Coronary artery (tissue), 2 donors: ENCODE results near the gene PPP1R14C.
"Not testable (repeated sequence)": the region's sequence is repeated elsewhere in the genome, so short reads cannot be mapped to it uniquely, and the experiment has no call there.

Source experiments
- DNase-seq: peaks from one replicate; pipeline ENCODE4 v3.0.0-alpha.2; 2017; ENCODE audit warnings: low spot score
- H3K27ac ChIP-seq, 2 donors: fragments of 200-600 bp; sonication (generic); one replicate each; pipeline ENCODE4 v1.5.1; 2016 to 2019
- H3K4me3 ChIP-seq: fragments of 200-600 bp; sonication (generic); 2 replicates; pipeline ENCODE4 v1.5.1; 2016; ENCODE audit warnings: mild to moderate bottlenecking, moderate library complexity
- TF ChIP-seq, protein P1 (sequence below): fragments of 200-600 bp; sonication (generic); IDR thresholded peaks from one replicate; pipeline ENCODE4 v1.5.1; 2019; ENCODE audit warnings: antibody characterized with exemption

The PPP1R14C gene

DNA sequence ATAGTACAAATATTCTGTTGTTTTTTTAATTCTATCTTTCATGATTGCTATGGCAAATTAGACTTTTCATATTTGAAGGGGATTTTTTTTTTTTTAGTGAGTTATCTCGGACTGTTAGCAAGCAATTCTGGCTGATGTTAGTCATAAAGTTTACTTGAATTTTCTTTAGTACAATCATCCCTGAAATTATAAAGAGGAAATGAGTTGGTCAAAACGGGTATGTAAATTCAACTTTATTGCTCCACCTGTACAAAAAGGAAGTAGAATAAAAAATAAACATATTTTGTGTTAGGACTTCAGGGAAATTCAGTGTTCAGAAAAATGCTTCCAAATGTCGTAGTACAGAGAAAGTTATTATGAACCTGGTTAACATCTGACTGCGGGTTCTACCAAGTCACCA is 40.3 kb downstream of the PPP1R14C start:
- Histone ChIP-seq H3K4me3 (no peak overlapping the region), H3K27ac (no peak overlapping the region)
- TF ChIP-seq, protein P1, sequence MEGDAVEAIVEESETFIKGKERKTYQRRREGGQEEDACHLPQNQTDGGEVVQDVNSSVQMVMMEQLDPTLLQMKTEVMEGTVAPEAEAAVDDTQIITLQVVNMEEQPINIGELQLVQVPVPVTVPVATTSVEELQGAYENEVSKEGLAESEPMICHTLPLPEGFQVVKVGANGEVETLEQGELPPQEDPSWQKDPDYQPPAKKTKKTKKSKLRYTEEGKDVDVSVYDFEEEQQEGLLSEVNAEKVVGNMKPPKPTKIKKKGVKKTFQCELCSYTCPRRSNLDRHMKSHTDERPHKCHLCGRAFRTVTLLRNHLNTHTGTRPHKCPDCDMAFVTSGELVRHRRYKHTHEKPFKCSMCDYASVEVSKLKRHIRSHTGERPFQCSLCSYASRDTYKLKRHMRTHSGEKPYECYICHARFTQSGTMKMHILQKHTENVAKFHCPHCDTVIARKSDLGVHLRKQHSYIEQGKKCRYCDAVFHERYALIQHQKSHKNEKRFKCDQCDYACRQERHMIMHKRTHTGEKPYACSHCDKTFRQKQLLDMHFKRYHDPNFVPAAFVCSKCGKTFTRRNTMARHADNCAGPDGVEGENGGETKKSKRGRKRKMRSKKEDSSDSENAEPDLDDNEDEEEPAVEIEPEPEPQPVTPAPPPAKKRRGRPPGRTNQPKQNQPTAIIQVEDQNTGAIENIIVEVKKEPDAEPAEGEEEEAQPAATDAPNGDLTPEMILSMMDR, result no peak
- DNase-seq, result no peak

DNA sequence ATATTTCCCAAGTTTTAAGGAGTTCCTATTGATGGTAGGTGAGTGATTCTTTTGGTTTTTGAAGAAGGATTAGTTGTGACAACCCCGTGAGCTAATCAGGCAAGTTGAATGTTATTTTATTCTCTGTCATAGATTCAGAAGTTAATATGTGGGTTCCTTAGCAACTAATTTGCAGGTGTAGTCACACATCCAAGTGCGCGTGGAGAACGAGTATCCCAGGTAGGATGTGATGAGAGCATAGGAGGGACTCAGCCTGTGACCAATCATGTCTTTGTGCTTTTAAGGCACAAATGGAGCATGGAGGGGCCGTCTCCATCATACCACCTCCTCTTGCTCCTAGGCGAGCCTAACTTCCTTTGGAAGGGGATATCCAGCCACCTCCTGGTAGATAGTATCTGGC is 41.1 kb downstream of the PPP1R14C start:
- DNase-seq, result no peak
- Histone ChIP-seq H3K27ac (no peak overlapping the region), H3K4me3 (no peak overlapping the region)

DNA sequence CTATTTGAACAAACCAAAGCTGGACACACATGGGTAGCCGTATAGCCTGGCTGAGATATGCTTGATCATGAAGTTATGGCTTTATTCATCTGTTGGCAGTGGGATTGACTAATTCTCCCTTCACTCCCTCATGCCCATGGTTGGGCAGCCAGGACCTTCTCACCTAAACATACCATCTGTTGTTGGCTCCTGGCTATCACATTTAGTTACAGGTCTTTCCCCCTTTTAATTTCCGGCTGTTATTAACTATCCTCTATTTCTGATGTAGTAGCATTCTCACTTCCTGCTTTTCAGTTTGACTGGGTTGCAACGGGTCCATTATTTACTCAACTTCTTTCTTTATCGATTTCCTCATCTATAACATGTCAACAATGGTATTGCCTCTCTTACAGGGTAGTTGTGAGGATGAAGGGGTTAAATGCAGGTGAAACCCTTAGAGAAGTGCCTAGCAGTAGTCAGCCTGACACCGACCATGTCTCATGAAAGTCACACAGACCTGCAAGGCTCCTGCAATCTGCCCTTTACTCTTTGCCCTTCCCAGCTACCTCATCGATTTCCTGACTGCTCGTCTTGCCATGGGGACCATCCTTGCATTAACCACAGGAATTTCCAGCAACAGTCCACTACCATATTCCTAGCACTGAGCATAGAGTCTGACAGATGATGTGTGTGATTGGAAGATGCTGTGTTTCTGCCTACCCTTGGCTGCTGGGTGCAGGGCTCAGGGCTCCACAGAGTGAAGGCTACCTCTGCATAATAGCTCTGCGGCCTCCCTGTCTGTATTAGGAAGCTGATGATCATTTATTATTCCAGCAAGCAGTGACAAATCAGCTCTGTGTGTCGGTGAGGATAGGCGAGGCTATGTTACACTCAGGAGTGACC is 42.2 kb downstream of the PPP1R14C start:
- H3K4me3 ChIP-seq, result no peak overlapping the region
- DNase-seq, result no peak
- H3K27ac ChIP-seq, result no peak overlapping the region
- TF ChIP-seq, protein P1, result no peak

More for the DNA sequence above, 41.1 kb downstream of the PPP1R14C start:
- TF ChIP-seq, protein P1, result no peak

DNA sequence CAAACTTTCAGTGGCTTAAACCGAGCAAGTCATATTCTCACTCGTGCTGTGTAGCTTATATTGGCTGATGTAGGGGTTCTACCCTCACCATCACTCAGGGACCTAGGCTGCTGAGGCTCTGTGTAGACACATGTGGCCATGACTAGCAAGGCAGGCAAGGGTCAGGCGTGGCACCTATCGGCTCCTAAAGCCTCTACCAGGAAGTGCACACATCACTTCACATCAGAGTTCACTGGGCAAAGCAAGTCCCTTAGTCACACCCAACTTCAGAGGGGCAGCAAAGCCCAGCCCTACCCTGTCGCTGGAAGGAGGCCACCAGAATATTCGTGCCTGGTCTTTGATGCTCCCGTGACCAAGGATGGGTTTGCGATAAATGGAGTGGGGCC is 42.9 kb downstream of the PPP1R14C start:
- H3K27ac ChIP-seq, result no peak overlapping the region
- DNase-seq, result peak; percentile 50
- H3K4me3 ChIP-seq, result no peak overlapping the region
- TF ChIP-seq, protein P1, result no peak

DNA sequence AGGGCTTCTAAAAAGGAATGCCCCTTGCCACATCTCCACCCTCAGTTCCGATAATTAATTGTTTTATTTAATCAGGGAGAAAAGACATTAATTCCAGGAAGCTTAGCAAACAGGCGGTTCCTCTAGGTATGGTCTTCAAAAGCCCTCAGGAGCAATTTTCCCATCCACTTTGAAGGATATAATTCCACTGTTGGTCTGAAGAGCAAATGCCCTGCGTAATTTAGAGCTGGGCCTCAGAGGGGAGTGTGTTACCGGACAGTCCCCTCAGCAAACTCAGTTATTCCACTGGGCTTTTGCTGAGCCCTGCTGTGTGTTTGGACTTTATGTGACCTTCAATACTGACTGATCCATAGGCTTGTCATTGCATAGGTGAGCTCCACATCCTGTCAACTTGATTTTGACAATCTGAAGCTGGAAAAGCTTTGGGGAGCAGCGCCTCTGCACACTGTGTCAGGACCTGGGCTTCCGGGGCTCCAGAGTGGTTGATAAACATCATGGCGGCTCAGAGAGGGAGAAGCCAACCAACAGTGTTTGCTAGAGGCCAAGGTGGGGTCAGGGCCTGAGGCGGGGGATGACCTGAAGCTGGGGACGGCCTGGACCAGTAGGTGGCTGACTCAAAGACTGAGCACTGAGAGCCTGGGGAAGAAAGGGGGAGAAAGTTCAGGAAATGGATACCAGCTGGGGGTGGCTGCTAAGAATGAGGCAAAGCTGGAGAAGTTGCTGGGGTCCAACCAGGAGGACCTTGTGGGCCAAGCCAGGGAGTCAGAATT is 43.5 kb downstream of the PPP1R14C start:
- peak; percentile 46 for DNase-seq
- TF ChIP-seq, protein P1, result no peak
- Histone ChIP-seq H3K27ac (no peak overlapping the region), H3K4me3 (no peak overlapping the region)

DNA sequence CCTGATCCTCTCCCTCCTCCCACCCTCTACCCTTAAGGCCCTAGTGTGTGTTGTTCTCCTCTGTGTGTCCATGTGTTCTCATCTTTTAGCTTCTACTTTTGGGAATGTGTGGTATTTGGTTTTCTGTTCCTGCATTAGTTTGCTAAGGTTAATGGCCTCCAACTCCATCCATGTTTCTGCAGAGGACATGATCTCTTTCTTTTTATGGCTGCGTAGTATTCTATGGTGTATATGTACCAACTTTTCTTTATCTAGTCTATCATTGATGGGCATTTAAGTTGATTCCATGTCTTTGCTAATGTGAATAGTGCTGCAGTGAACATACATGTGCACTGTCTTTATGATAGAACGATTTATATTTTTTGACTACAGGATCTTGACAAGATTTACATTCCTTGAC is 44.6 kb downstream of the PPP1R14C start:
- H3K27ac ChIP-seq, H3K4me3 ChIP-seq: not testable (repeated sequence)
- DNase-seq, result peak; percentile 0

DNA sequence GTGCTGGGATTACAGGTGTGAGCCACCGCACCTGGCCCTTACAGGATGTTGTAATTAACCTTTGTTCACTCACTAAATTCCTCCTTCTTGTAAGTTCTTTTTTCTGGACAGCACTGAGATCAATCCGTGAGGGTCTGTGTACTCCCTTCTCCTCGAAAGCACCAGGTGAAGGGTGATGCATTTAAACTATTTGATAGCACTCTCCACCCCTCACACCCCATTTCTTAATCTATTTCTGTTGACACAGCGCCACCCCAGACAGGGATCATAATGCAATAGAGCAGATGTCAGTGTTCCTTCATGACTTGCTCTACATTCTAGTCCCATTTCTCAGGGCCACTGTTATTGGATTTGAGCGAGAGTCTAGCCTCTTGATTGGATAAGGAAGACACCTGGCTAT is 46.3 kb downstream of the PPP1R14C start:
- H3K4me3 ChIP-seq, result no peak overlapping the region
- TF ChIP-seq, protein P1, result no peak
- no peak overlapping the region for H3K27ac ChIP-seq
- DNase-seq, result no peak
